ENCODE data around the gene FBLN1. TPM values are rescaled to one million over a fixed set of nuclear protein-coding genes. Genes with fewer than 3 reads are reported as not detected.

The FBLN1 gene
- total and polyA plus RNA-seq, 2 donors (not counting 3 experiments of a cell fraction or from before 2014, with no cell fraction given), result 1.2 to 4.0 TPM

GRCh38 chr22:45584121-45584570 lies 81.5 kb downstream of the FBLN1 start:
- H3K9ac ChIP-seq (replicated peaks; ENCODE audit: extremely low read depth, insufficient read depth, low read length), result no peak overlapping the region
- H3K27me3 ChIP-seq (ENCODE audit: control insufficient read depth in 2 of 2, insufficient read depth in 2 of 2, low read length in 2 of 2), result no peaks in the 10 kb centered on the region
- H3K79me2 ChIP-seq (ENCODE audit: control insufficient read depth, insufficient read depth, low read length), result no peaks in the 10 kb centered on the region
- FAIRE-seq, result no peak
- POLR2A ChIA-PET, result no interaction called here
- BruUV-seq (replicated peaks), result no TSS peak
- no peak overlapping the region for H2AFZ ChIP-seq (ENCODE audit: low read depth, low read length)
- CTCF ChIA-PET, result no interaction called here
- dilution Hi-C loops (cut with MboI; ENCODE audit: extremely low pct_ligation_motif_present, low sequenced_read_pairs) (no loop called here), intact Hi-C loops (cut with micrococcal nuclease) (no loop called here)
- H3K4me1 ChIP-seq (ENCODE audit: control insufficient read depth, extremely low read depth, insufficient read depth, low read length), result no peaks in the 10 kb centered on the region
- H3K9me3 ChIP-seq (replicated peaks; ENCODE audit: control insufficient read depth, insufficient read depth, low read length), result no peaks in the 10 kb centered on the region
- DNase-seq (ENCODE audit: low read depth, low spot score), result no peak
- H3K36me3 ChIP-seq (ENCODE audit: control insufficient read depth in 2 of 2, extremely low read depth in 1 of 2, insufficient read depth in 2 of 2, low read length in 2 of 2), result no peaks in the 10 kb centered on the region
- TF ChIP-seq FOS (IDR thresholded peaks at IDR 0.05; ENCODE audit: borderline replicate concordance, insufficient read depth, low read length) (no peak), MAX (IDR thresholded peaks at IDR 0.05; ENCODE audit: insufficient read depth, insufficient read length) (no peak), POLR2AphosphoS5 (IDR thresholded peaks at IDR 0.05; ENCODE audit: insufficient read depth, low read depth, low read length) (no peak), CTCF (IDR thresholded peaks at IDR 0.05; ENCODE audit: extremely low read depth in 1 of 2, insufficient read depth in 1 of 2, low read depth in 1 of 2, low read length in 2 of 2) (no peak), GATA2 (IDR thresholded peaks at IDR 0.05; ENCODE audit: insufficient read depth, insufficient read length, low read depth, low read length) (no peak), JUN (IDR thresholded peaks at IDR 0.05; ENCODE audit: borderline replicate concordance, insufficient read depth, insufficient read length, low read depth) (no peak), EZH2 (IDR thresholded peaks at IDR 0.05; ENCODE audit: borderline replicate concordance, low read depth, low read length, severe bottlenecking) (no peak), POLR2A (IDR thresholded peaks at IDR 0.05; ENCODE audit: low read depth, low read length) (no peak), MYC (IDR thresholded peaks at IDR 0.05; ENCODE audit: low read depth, low read length) (no peak)
- H3K27ac ChIP-seq (ENCODE audit: insufficient read depth, low read depth, low read length), result no peak overlapping the region
- no peak overlapping the region for H3K4me3 ChIP-seq (replicated peaks in 1 of 3; ENCODE audit: insufficient read depth in 1 of 3, low read depth in 1 of 3, low read length in 3 of 3)
- H3K4me2 ChIP-seq (ENCODE audit: insufficient read depth, low read length), result no peak overlapping the region
- no peaks in the 10 kb centered on the region for H4K20me1 ChIP-seq (replicated peaks; ENCODE audit: control insufficient read depth, extremely low read depth, insufficient read depth, low read length)
- no peaks in the 10 kb centered on the region for H3K9me1 ChIP-seq (replicated peaks; ENCODE audit: control insufficient read depth, extremely low read depth, insufficient read depth, low read length)

All from endothelial cell of umbilical vein (primary cell).